Posterior vena cava (tissue), 2 donors: Measurements from ENCODE around the gene ZDHHC14. TPM values are rescaled to one million over a fixed set of nuclear protein-coding genes. Genes with fewer than 3 reads are reported as not detected.

Experiments used
- DNase-seq: peaks from one replicate; pipeline ENCODE4 v3.0.0-alpha.2; 2020; ENCODE audit warnings: low spot score
- intact Hi-C, 2 donors: fragments of 100-400 bp; cut with DNase I; formaldehyde crosslinking; loops; one replicate each; pipeline versions ENCODE4 v1.14.1 to v1.14.2; 2022 to 2023
- total RNA-seq, 2 donors: library from RNA; stranded (reverse); fragmentation: NEBNext Ultra II Directional; extraction: Animal tissue kit (Norgen Biotek cat#: 25700); gene quantifications; one replicate each; pipeline ENCODE4 v1.2.1, GENCODE V29; 2021
- donor health status: DM: yes; HTN: yes; CAD: no.
- donor health status: DM: yes; HTN: yes; CAD: no.

Gene ZDHHC14
- total RNA-seq, 2 donors from 2014 or later = 12.2 to 14.8 TPM

DNA sequence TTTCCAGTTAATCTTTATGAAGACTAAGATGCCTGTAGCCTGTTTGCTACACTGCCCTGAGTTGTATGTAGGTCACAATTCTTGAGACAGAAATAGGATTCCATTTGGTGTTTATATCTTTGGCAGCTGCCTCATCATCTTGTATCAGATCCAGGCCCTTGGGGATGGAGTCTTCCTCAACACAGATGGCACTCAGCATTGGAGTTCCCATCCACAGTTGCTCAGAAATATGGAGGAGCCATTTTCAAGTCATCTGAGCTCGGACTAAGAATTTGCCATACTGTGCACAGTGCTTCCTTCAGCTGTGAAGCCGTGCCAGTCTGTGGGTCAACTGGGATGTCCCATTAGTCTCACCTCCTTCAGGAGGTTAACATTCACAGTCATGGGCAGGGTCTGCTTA is 156.6 kb downstream of the ZDHHC14 start:
- intact Hi-C loops = no loop called here
- DNase-seq = no peak

DNA sequence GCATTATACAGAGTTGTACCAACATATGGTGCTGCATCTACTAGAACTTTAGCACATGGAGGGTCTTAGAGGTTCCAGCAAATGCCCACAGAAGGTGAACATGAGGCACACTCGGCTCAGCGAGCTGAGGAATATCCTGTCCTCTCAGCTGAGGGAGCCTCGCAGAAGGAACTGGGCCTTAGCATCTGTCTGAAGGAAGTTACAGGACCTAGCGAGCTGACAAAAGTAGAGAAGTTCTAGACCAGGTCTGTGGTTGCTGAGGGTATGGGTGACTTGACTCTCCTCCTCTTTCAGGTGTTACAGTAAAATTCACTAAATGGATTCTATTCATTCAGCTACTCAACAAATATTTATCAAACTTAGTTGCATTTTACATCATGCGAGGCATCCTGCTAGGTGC is 157.2 kb downstream of the ZDHHC14 start:
- intact Hi-C loops = no loop called here
- DNase-seq = no peak

DNA sequence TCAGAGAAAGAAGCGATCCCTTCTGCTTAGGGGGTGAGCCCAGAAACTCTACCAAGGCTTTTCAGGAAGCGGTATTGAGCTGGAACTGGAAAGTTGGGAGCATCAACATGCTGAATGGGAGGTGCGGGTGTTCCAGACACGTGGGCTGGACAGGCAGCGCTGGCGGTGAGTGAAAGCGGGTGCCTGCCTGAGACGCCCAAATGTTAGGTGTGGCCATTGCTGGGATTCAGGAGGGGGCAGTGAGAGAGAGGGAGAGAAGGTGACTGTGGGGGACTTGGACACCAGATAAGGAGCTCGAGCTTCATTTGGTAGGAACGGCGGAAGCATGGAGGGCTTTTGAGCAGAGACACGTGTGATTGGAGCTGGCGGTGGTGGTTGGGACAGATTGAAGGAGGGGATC is 157.7 kb downstream of the ZDHHC14 start:
- no peak for DNase-seq
- intact Hi-C loops = no loop called here

DNA sequence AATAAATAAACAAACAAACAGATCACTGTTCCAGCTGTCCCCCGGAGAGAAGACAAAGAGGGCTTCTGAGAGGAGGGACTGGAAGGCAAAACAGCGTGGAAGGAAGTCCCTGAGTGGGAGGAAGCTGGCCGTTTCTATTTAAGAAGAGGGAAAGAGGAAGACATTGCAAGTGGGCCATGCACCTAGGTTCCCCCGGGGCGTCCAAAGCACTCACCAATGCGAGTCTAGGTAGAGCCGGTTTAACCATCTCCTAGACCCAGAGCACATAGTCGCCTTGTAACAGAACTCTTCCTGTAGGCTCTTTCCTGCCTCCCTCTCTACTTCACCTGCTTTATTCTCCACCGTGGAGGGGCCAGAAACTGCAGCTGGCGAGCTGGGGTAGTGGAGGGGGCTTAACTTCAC is 158.4 kb downstream of the ZDHHC14 start:
- intact Hi-C loops = no loop called here
- DNase-seq = no peak

DNA sequence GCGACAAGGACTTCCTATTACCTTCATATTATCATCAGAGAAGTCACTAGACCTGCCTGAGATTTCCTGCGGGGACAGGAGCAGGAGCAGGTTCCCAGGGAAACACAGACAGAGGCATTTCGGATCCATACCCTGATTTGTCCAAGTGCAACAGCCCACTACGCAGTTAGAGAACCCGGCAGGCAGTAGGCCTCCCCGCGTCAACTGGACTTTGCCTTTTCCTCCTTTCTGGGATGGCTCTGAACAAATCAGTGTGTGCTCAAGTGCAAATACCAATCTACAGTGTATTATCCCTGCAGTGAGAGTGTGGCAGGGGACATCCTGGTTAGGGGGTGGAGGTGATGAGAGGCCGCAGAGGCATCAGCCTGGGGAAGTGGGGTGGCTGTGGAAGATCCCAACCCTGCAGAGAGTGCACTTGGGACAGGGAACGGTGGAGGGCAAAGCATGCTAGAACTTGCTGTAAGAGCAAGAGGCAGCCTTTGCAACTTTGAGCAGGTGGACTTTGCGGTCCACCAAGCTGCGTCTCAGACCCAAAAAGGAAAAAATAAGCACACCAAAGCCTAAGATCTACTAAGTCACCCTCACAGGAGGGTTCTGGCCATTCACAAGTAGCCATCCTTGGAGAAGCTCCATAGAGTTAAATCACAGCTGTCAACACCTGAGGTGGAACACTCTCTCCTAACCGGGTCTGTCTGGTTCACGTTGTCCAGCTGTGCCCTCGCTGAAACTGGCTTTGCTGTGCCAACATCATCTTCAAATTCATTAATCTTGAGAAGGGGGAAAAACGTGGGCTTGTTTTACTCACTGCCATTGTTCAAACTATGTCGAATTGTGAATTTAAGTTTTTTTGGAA is 159.1 kb downstream of the ZDHHC14 start:
- DNase-seq = no peak
- intact Hi-C loops = no loop called here

DNA sequence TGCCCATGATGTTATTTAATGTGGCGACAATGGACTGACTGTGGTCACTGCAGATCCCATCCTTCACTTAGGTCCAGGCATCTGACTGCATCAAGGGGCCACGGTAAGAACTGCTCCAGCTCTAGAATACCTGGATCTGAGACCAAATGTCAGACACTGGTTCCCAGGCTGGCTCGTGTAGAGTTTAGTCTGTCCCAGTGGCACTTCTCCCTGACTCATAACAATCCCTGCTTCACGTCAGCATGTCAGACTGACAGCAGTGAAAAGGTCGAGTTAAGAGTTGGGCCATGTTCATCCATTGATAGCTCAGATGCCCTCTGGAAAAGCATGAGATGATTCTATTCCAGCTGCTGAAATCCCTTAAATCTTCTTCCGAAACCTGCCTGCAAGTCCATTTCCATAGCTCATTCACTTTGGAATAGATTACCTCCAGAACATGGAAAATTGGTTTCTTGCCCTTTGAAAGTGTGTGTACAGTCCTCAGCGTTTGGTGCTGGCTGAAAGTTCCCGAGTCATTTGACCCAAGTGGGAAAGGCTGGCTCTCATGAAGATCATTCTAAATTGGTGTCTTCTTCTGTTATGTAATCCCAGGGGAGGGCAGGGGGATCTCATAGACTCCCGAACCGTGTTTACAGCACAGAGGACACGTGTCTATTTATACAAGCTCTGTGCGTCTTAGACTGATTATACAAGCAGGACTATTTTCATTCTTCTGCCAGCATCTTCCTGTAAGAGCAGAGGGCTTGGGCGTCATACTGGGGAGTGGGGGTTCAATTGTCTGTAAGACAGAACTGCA is 160.8 kb downstream of the ZDHHC14 start:
- intact Hi-C loops = no loop called here
- DNase-seq = no peak

DNA sequence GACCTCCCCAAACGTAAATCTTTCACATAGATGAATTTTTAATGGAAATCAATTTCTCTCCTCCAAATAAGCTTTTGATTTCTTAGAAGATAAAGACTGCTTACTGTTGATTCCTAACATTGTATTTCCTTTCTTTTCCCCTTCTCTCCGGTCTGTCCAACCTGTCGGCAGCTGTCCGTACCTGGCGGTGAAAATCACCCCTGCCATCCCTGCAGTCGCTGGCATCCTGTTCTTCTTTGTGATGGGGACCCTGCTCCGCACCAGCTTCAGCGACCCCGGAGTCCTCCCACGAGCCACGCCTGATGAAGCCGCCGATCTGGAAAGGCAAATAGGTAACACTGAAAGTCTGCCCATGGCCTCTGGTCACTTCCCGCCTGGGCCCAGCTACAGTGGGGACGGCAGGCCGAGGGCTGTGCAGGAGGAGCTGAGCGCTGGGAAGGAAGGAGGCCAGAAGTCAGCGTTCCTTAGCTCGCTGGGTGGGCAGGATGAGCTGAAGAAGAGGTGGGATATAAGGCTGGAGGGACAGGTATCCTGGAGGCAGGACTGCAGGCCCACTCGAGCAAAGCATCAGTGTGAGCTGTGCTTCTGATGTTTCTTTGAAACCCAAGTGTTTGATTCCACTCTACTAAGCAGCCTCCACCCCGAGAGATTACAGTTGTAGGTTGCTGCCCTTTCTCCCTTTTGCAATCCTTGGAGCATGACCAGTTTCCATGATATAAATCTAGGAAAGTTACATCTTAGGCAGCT is 161.6 kb downstream of the ZDHHC14 start:
- no peak for DNase-seq
- intact Hi-C loops = no loop called here

DNA sequence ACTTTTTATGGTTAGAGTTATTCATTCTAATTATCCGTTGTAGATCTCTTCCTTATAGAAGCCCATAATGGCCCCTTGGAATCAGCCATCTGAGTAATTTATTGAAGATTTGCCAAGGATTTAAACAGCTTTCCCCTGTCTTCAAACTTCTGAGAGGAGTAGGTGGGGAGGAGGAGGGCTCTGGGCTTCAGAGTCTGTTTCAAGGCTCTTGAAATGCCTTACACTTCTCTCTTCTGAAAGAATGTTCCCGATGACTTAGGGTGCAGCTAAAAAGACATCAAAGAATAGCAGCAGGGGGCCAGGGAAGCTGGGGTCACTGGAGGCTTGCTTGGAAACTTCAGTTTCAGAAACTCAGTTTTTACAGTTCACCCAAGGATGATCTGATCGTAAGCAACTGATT is 165.3 kb downstream of the ZDHHC14 start:
- intact Hi-C loops = no loop called here
- no peak for DNase-seq

DNA sequence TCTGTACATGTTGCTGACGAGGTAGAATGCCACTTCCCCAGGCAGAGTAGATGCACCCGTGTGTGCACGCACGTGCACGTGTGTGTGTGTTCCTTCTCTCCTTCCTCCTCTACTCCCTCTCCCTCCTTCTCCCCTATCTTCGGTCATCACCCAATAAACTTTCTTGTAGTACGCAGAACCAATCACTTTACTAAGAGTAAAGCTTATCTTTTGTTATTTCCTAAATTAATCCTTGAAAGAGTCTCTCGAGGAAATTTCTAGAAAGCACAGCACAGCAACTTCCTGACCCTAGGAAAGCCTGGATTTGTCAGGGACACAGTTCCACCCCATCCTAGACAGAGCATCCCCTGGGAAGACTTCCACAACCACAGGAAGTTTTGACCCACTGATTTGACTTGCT is 166.1 kb downstream of the ZDHHC14 start:
- DNase-seq = no peak
- intact Hi-C loops = no loop called here

DNA sequence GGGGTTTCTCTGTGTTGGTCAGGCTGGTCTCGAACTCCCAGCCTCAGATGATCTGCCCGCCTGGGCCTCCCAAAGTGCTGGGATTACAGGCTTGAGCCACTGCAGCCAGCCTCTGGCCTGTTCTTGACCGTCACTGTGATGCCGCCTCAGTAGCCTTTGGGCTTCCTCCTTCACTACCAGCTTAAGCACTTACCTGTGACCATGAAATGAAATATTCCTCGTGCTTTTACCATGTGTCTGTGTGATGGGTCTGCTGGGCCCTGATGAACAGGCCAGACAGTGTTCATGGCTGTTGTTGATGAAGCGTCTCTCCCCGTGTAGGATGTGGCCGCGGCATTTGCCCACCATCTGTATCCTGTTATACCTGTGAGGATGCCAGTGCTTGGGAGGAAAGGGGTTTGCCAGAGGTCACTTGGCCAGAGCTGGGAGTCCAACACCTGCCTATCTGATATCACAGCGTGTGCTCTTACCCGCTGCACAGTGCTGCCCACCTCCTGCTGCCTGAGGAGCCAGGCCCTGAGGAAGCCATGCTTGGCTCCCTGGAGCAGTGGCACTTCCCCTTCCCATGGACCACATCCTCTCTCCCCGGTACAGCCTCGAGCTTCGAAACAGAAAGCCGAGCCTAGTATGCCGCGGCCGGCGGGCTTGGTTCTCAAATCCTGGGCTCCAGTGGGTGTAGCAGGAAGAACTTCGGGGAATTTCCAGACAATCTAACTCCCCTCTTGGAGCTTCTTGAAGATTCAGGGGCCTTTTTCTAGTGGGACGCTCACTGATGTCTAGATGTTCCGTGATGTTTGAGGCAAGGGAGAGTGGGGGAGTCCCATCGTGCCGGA is 167.9 kb downstream of the ZDHHC14 start:
- intact Hi-C loops = no loop called here

DNA sequence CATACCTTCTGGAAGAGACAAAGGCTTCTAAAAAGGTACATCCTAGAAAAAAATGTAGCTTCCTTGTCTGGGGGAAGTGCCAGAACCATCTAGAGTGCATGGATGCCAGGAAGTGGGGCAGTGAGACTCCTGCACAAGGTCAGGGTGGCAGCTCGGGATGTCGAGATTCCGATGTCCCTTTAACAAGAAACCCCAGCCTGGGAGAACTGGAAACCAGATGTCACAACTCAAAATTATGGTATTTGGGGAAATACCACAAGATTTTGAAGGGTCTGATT is 168.4 kb downstream of the ZDHHC14 start:
- intact Hi-C loops = no loop called here
- DNase-seq = no peak

More for the DNA sequence above, 167.9 kb downstream of the ZDHHC14 start:
- DNase-seq = no peak

DNA sequence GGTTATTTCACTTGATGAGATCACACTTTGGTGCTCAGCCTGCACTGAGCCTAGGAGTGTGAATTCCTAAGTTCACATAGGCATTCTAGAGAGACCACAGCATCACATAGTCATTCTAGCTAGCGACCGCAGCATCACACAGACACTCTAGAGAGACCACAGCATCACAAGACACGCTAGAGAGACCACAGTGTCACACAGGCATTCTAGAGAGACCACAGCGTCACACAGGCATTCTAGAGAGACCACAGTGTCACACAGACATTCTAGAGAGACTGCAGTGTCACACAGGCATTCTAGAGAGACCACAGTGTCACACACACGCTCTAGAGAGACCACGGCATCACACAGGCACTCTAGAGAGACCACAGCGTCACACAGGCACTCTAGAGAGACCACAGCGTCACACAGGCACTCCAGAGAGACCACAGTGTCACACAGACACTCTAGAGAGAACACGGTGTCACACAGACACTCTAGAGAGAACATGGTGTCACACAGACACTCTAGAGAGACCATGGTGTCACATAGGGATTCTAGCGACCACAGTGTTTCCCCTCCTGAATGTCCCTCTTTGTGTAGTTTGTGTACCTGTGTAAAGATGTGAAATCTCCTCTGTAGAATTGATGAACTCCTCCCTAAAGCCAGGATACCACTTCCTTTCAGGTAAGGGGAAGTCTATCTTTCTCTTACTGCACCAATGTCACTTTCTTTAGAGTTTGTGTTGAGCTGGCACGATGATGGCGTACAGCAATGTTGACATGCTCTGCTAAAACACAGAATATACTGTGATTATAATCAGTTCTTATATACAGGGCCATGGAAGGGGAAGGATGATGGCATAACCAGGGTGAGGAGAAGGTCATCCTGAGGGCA is 169.4 kb downstream of the ZDHHC14 start:
- DNase-seq = no peak
- intact Hi-C loops = no loop called here

DNA sequence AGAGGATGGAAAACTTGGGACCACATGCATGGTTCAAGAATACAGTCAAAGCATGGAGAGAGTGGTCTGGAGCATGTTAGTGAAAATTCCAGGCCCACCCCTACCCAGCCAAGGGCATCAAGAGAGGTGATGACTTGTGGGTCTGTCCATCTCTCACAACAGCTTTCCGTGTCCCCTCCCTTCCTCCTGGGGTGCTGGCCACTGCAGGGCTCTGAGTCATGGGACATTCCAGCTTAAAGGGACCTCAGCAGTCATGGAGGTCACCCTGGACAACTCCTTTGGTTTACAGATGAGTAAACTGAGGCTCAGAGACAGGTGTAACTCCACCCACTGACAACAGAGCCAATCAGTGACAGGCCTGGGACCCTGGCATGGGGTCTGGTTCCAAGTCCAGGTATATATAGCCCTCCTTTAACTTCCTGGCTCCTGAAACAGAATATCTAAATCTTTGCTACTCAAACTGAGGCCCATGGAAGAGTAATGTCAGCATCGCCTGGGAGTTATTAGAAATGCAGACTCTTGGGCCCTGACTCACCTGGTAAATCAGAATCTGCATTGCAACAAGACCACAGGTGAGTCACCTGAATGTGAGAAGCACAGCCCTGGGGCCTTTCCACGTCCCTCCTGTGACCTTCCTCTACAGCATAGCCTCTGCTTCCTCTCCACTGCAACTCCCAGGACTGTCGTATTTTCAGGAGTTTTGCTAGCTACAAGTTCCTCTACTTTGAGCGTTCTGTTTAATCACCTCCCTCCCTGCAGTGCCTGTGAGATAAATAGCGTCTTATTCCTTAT is 170.2 kb downstream of the ZDHHC14 start:
- DNase-seq = no peak
- intact Hi-C loops = no loop called here

DNA sequence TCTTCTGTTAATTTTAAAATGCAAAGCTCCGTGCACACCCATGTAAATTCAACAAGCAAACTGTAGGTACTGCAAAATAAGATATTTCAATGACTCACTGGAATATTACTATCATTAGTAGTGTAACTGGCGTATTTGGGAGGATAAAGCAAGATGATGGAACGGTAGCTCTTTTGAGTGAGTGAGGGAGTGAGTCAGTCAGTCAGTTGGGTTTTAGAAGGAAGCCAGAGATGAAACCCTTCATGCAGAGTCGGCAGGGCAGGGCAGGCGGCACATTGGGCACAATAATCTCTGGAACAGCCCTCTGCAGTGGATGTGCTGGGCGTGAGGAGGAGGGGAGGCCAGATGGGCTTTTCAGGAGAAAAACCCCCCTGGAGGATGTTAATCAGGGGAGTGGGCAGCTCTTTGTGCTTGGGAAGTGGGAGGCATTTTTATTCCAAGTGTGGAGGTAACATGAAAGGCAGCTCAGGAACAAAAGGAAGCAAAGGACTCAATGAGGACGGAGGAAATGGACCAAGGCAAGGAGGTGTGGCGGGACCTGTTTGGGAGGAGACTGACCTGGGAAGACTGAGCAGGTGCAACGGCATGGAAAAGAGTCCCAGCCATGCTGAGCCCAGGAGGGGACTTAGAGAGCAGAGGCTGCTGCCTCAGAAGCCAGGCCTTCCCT is 171.2 kb downstream of the ZDHHC14 start:
- DNase-seq = no peak
- intact Hi-C loops = no loop called here

DNA sequence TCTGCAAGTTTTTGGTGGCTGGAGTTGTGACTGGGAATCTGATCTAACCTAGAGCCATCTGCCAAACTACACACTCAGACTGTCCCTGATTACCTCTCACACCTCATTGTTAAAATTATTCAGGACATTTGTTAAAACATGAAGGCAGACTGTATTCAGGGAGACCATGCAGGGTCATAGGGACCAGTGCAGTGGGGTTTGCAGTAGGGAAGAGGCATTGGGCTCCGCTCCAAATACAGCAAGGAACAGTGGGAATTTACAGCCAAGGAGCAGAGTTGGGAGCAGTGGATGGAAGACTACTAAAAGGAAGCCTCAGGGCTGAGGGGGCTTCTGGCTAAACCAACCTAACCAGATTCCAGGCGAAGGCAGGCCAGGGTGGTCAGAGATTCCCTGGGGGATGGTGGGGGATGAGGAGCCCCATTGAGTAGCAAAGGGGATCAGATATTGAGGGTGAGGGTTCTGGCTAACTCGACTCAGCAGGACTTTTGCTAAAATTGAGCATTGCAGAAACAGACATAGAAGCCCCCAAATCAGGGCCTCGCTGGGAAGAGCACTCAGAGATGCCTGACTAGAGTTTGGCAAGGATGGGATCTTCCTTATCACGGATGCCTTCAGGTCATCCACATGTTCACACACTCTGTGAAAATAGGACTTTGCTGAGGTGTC is 172.0 kb downstream of the ZDHHC14 start:
- no peak for DNase-seq
- intact Hi-C loops = no loop called here

DNA sequence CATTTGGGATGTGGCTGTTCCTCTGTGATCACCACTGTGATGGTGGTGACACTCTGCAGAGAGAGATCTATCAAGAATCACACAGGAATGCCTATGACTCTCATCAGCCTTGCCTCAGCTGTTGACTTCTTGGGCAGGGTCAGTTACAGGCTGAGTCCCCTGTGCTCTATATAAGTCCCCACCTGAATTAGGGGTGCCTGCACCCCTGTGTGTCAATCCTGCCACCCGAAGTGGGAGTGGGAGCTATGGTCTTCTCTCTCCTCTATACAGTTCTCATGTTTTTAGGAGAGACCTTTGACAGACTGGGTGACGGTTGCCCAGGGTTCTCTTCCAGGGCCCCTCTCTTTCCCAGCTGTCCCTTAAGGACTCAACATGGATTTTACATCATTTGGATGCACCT is 173.8 kb downstream of the ZDHHC14 start:
- intact Hi-C loops = no loop called here
- DNase-seq = no peak
